HL-60 (cell line): ENCODE results near the gene TENT4B.
"Not testable (repeated sequence)": the region's sequence is repeated elsewhere in the genome, so short reads cannot be mapped to it uniquely, and the experiment has no call there.

ENCODE experiments used
- CTCF ChIP-seq: IDR thresholded peaks from one replicate; pipeline ENCODE4 v1.5.1; 2011; ENCODE audit warnings: low read length, control low read depth, inconsistent platforms; ENCODE audit not compliant: insufficient read depth
- POLR2AphosphoS5 ChIP-seq: IDR thresholded peaks from 2 replicates; pipeline ENCODE4 v1.6.1; 2012; ENCODE audit warnings: low read depth
- REST ChIP-seq: IDR thresholded peaks from 2 replicates; pipeline ENCODE4 v1.6.1; 2012; ENCODE audit warnings: low read depth; ENCODE audit not compliant: insufficient replicate concordance

GRCh38 chr16:50243024-50243423 is 89.9 kb downstream of the TENT4B start:
- TF ChIP-seq CTCF, POLR2AphosphoS5, REST: not testable (repeated sequence)
